ENCODE data around the gene TRIM45.

GRCh38 chr1:117138561-117138960 lies 17.0 kb upstream of the TRIM45 start:
- TF ChIP-seq EP300 (IDR thresholded peaks at IDR 0.05) (no peak), CTCF (IDR thresholded peaks at IDR 0.05) (no peak), POLR2AphosphoS5 (IDR thresholded peaks at IDR 0.05) (no peak)

Measured in stomach (tissue), 4 donors.